ENCODE results near the gene PFN2.

Gene PFN2

DNA sequence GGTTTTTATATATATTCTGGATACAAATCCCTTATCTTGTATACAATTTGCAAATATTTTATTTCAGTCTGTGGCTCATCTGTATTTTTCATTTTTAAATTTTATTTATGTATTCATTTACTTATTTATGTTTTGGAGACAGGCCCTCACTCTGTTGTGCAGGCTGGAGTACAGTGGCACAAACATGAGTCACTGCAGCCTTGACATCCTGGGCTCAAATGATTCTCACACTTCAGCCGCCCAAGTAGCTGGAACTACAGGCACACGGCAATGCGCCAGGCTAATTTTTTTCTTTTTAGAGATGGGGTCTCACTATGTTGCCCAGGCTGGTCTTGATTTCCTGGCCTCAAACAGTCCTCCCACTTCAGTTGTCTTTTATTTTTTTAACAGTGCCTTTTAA lies 50.6 kb downstream of the PFN2 start:
- no peak overlapping the region for H3K4me3 ChIP-seq (replicated peaks; ENCODE audit: low read depth, low read length)
- no peak for DNase-seq (ENCODE audit: low read depth)
- no peak for TF ChIP-seq CTCF (IDR thresholded peaks at IDR 0.05; ENCODE audit: low read length, missing control alignments)

DNA sequence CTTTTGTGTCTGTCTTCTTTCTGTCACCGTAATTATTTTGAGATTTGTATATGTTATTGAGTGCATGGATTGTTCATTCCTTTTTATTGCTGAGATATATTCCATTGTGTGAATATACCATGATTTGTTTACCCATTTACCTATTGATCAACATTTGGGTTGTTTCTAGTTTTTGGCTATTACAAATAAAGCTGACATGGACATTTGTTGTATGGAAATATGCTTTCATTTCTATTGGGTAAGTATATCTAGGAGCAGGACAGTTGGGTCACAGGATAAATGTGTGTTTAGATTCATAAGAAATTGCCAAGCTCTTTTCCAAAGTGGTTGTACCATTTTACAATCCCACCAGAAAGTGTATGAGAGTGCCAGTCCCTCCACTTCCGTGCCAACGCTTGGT lies 51.2 kb downstream of the PFN2 start:
- H3K4me3 ChIP-seq (replicated peaks; ENCODE audit: low read depth, low read length), result no peak overlapping the region
- DNase-seq (ENCODE audit: low read depth), result no peak
- TF ChIP-seq CTCF (IDR thresholded peaks at IDR 0.05; ENCODE audit: low read length, missing control alignments), result no peak

DNA sequence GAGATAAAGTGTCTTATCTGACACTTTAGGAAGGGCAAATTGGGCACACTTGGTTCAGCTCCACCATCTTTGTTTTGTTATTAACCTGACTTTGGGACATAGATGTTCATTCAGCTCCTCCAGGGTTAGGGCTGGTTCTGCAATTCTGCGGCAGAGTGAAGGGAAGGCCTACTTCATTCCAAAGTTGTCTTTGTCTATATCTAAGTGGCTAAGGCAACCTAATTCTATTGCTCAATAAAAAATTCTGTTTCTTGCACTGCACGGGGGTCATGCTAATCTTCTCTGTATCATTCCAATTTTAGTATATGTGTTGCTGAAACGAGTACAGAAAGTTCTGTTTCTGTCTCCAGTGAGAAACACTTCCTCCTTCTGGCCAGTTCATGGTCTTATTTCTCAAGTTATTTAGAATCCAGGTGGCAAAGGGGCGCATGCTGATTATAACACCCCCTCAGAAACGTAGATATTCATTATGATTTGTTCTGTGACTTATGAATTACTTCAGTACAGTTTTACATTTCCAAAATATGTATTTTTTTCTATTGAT lies 53.5 kb downstream of the PFN2 start:
- DNase-seq (ENCODE audit: low read depth), result no peak
- no peak for TF ChIP-seq CTCF (IDR thresholded peaks at IDR 0.05; ENCODE audit: low read length, missing control alignments)
- no peak overlapping the region for H3K4me3 ChIP-seq (replicated peaks; ENCODE audit: low read depth, low read length)

Data from fibroblast of pulmonary artery (primary cell).